Spinal cord (tissue), 10 donors: Measurements from ENCODE around the gene NOPCHAP1. TPM values are rescaled to one million over a fixed set of nuclear protein-coding genes. Genes with fewer than 3 reads are reported as not detected.
A peak's percentile ranks its signal among the peaks of the same experiment; 100 is the strongest.

Experiments used
- DNase-seq, 6 donors: peaks; one replicate each; pipeline versions ENCODE4 v3.0.0 to v3.0.0-alpha.2; 2013 to 2015; ENCODE audit warnings: low spot score in 6 of 6, low read depth in 4 of 6
- H3K27ac ChIP-seq: one replicate; pipeline ENCODE4 v1.5.1; 2013; ENCODE audit warnings: low read depth, low read length, control low read depth
- H3K27me3 ChIP-seq: one replicate; pipeline ENCODE4 v1.6.1; 2013; ENCODE audit warnings: low read length; ENCODE audit not compliant: control insufficient read depth, insufficient read depth
- H3K36me3 ChIP-seq: one replicate; pipeline ENCODE4 v1.6.1; 2013; ENCODE audit warnings: low read length; ENCODE audit not compliant: control insufficient read depth, insufficient read depth
- H3K4me1 ChIP-seq: one replicate; pipeline ENCODE4 v1.6.1; 2013; ENCODE audit warnings: low read length; ENCODE audit not compliant: control insufficient read depth, insufficient read depth
- H3K4me3 ChIP-seq: one replicate; pipeline ENCODE4 v1.5.1; 2013; ENCODE audit warnings: low read depth, low read length, control low read depth
- H3K9me3 ChIP-seq: one replicate; pipeline ENCODE4 v1.6.1; 2013; ENCODE audit warnings: low read length; ENCODE audit not compliant: control insufficient read depth, insufficient read depth
- WGBS: methylation state at CpG from one replicate; pipeline ENCODE4 v1.1.5; 2013; ENCODE audit warnings: missing lambda C conversion rate; ENCODE audit not compliant: insufficient coverage; 5-methylcytosine and 5-hydroxymethylcytosine counted together
- polyA plus RNA-seq, 2 donors: library from polyadenylated mRNA; unstranded; fragments of 120-200 nt; gene quantifications; one replicate each; pipeline ENCODE4 v1.2.1, GENCODE V29; 2013; ENCODE audit not compliant: insufficient read length in 2 of 2
- total RNA-seq, 2 donors: library from RNA; depleted of rRNA in 1 of 2; stranded (reverse); fragments of 120-200 nt in 1 of 2; fragments of >200 nt in 1 of 2; gene quantifications; one replicate each; pipeline versions ENCODE4 v1.2.3 to v1.2.4, GENCODE V29; 2013 to 2014
- donor health status: healthy.

The NOPCHAP1 gene
- total and polyA plus RNA-seq, 4 donors: 16.2 to 20.9 (median 18.4) TPM

GRCh38 chr12:104952816-104953215 lies 33.3 kb upstream of the NOPCHAP1 start:
- no peaks in the 10 kb centered on the region for H3K4me1 ChIP-seq
- H3K27ac ChIP-seq: no peak overlapping the region
- H3K9me3 ChIP-seq: no peaks in the 10 kb centered on the region
- no peak for DNase-seq
- no peaks in the 10 kb centered on the region for H3K36me3 ChIP-seq
- H3K4me3 ChIP-seq: no peak overlapping the region
- H3K27me3 ChIP-seq: no peaks in the 10 kb centered on the region
- no CpG with 5 or more reads among the region's 3 CpGs for WGBS

GRCh38 chr12:104953323-104953722 lies 32.8 kb upstream of the NOPCHAP1 start:
- H3K9me3 ChIP-seq: no peaks in the 10 kb centered on the region
- H3K27ac ChIP-seq: no peak overlapping the region
- no peaks in the 10 kb centered on the region for H3K27me3 ChIP-seq
- no peaks in the 10 kb centered on the region for H3K36me3 ChIP-seq
- WGBS: no CpG with 5 or more reads among the region's 2 CpGs
- H3K4me1 ChIP-seq: peaks cover under 1% of the 10 kb centered on the region
- no peak overlapping the region for H3K4me3 ChIP-seq
- DNase-seq: no peak

GRCh38 chr12:104955703-104956102 lies 30.4 kb upstream of the NOPCHAP1 start:
- H3K27ac ChIP-seq: no peak overlapping the region
- no CpG with 5 or more reads among the region's 2 CpGs for WGBS
- no peak overlapping the region for H3K4me3 ChIP-seq

DNA sequence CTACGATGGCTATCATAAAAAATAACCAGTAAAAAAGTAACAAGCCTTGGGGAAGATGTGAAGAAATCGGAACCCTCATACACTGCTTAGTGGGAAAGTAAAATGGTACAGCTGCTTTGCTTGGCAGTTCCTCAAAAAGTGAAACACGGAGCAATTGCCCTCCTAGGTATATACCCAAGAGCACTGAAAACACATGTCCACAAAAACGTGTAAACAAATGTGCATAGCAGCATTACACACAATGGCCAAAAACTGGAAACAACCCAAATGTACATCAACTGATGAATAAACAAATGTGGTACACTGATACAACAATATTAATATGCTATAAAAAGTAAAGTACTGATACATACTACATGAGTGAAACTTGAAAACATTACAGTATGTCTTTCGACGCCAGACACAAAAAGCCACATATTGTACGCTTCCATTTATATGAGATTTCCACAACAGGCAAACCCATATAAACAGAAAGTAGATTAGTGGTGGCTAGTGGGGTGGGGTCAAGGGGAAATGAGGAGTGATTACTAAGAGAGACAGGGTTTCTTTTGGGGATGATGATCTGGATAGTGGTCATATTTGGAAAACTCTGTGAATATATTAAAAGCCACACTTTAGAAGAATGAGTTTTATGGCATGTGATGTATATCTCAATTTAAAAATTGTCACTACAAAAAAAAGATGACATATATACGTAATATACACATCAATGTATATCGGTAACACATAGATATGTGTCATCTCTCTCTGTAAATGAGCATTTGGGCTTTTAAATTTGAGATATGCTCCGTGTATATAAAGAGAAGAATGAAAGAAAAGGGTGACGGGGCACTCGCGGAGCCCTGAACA lies 29.0 kb upstream of the NOPCHAP1 start:
- WGBS: no CpG with 5 or more reads among the region's 13 CpGs
- no peaks in the 10 kb centered on the region for H3K36me3 ChIP-seq
- peak overlapping the region; percentile 69 for H3K4me3 ChIP-seq
- H3K4me1 ChIP-seq: peaks cover 9% of the 10 kb centered on the region
- no peaks in the 10 kb centered on the region for H3K27me3 ChIP-seq
- DNase-seq: peak in 1 of 6 donors; percentile 34
- H3K27ac ChIP-seq: no peak overlapping the region
- no peaks in the 10 kb centered on the region for H3K9me3 ChIP-seq

More at GRCh38 chr12:104955703-104956102, 30.4 kb upstream of the NOPCHAP1 start:
- Histone ChIP-seq H3K36me3 (no peaks in the 10 kb centered on the region), H3K4me1 (peaks cover 9% of the 10 kb centered on the region), H3K9me3 (no peaks in the 10 kb centered on the region), H3K27me3 (no peaks in the 10 kb centered on the region)
- DNase-seq: no peak

DNA sequence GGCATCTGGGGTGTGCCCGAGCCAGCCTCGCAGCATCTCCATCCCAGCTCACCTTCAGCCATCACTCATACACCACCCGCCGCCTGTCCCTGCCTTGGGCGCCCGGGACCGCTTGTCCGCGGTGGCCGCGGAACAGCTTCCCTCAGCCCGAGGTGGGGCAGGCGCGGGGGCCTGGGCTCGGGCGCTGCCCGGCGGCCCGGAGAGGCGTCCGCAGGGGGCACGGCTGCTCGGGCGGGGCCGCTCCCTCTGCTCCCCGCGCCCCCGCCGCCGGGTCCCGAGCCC lies 28.5 kb upstream of the NOPCHAP1 start:
- peak overlapping the region; percentile 69 for H3K4me3 ChIP-seq
- H3K27me3 ChIP-seq: no peaks in the 10 kb centered on the region
- H3K27ac ChIP-seq: no peak overlapping the region
- H3K36me3 ChIP-seq: no peaks in the 10 kb centered on the region
- DNase-seq: peak in 1 of 6 donors; percentile 59
- no peaks in the 10 kb centered on the region for H3K9me3 ChIP-seq
- peaks cover 10% of the 10 kb centered on the region for H3K4me1 ChIP-seq
- WGBS: 0% methylated on average over 31 of the region's 31 CpGs

DNA sequence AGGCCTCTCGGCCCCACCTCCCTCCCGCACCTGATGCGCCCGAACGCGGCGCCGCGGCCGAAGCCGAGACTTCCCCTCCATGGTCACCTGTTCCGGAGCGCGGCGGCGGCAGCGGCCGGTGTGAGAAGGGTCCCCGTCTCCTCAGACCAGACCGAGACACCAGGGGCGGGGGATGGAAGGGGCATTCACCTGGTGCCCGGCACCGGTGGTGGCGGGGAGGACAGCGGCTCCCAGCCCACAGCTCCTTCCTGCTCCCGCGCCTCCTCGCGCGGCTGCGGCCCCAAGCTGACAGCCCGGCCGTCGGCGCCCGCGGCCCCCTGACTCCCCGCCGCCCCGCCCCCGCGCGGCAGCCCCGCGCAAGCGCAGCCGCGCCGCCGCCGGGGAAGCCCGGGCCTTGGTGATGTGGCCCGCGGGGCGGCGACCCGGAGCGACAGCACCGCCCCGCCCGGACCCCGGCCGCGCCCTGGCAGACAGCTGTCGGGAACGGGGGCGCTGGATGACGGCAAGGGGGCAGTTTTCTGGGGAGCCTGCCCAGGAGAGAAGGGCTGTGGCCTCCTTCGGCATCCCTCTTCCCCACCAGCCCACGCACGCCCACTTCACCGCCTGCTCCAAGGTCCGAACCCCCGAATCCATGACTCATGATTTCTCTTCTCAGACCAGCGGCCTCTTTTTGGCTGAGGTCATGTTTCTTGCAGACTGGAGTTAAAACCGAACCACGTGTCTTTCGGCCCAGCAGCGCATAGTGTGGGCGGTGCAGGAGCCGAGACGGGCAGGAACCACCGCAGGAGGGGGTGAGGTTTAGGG lies 27.9 kb upstream of the NOPCHAP1 start, which contains the start of gene SLC41A2:
SLC41A2 (minus strand) TSS at position 290 of the 804 bp plus-strand sequence. CDS start 29,763 bp downstream, outside the sequence.
- peaks cover 13% of the 10 kb centered on the region for H3K4me1 ChIP-seq
- no peaks in the 10 kb centered on the region for H3K9me3 ChIP-seq
- peak within 1 kb of the TSS; percentile 72 for H3K4me3 ChIP-seq
- under 1% methylated on average over 82 of the region's 83 CpGs for WGBS
- no peaks in the 10 kb centered on the region for H3K36me3 ChIP-seq
- peak; percentile 50 to 90 (median 60) for DNase-seq
- peak within 1 kb of the TSS; percentile 58 for H3K27ac ChIP-seq
- H3K27me3 ChIP-seq: no peaks in the 10 kb centered on the region

DNA sequence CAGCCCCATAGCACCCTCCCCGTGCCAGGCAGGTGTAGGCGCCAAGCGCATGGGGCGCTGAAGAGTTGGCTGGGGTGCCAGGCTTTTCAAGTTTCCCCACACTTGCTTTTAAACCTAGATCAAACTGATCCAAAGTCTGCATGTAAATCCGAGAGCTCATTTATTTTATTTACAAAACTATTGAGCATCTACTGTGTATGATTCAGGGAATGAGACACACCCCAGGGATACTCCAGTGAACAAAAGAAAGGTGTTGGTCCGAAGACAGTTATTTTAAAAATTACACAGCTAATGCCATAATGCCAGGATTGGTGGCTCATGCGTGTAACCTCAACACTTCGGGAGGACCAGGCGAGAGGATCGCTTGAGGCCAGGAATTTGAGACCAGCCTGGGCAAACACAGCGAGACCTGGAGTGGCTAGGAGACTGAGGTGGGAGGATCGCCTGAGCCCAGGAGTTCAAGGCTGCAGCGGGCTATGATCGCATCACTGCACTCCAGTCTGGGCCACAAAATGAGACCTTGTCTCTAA lies 27.2 kb upstream of the NOPCHAP1 start:
- no peak for DNase-seq
- no peaks in the 10 kb centered on the region for H3K9me3 ChIP-seq
- H3K4me1 ChIP-seq: peaks cover 15% of the 10 kb centered on the region
- peak overlapping the region; percentile 58 for H3K27ac ChIP-seq
- no peaks in the 10 kb centered on the region for H3K27me3 ChIP-seq
- peak overlapping the region; percentile 72 for H3K4me3 ChIP-seq
- no peaks in the 10 kb centered on the region for H3K36me3 ChIP-seq
- WGBS: 67% methylated on average over 9 of the region's 14 CpGs

- no peak overlapping the region for H3K27ac ChIP-seq
Observed at GRCh38 chr12:104959335-104959841, 26.7 kb upstream of the NOPCHAP1 start.

GRCh38 chr12:104960464-104960863 lies 25.7 kb upstream of the NOPCHAP1 start:
- Histone ChIP-seq H3K4me3 (no peak overlapping the region), H3K27ac (no peak overlapping the region), H3K36me3 (no peaks in the 10 kb centered on the region), H3K4me1 (peaks cover 16% of the 10 kb centered on the region), H3K27me3 (no peaks in the 10 kb centered on the region), H3K9me3 (no peaks in the 10 kb centered on the region)
- WGBS: 97% methylated on average over 3 of the region's 4 CpGs
- DNase-seq: no peak

More at GRCh38 chr12:104959335-104959841, 26.7 kb upstream of the NOPCHAP1 start:
- Histone ChIP-seq H3K4me1 (peaks cover 16% of the 10 kb centered on the region), H3K4me3 (no peak overlapping the region), H3K27me3 (no peaks in the 10 kb centered on the region), H3K9me3 (no peaks in the 10 kb centered on the region), H3K36me3 (no peaks in the 10 kb centered on the region)
- no peak for DNase-seq
- no CpG with 5 or more reads among the region's 2 CpGs for WGBS
